Right lung (tissue), 5 donors: ENCODE measurements around the gene AP1S3. TPM values are rescaled to one million over a fixed set of nuclear protein-coding genes. Genes with fewer than 3 reads are reported as not detected.
A peak's percentile ranks its signal among the peaks of the same experiment; 100 is the strongest.
"Not testable (repeated sequence)": the region's sequence is repeated elsewhere in the genome, so short reads cannot be mapped to it uniquely, and the experiment has no call there.

Experiments used
- DNase-seq, 2 donors: peaks; one replicate each; pipeline ENCODE4 v3.0.0-alpha.2; 2013
- polyA plus RNA-seq, 5 donors: library from polyadenylated mRNA; unstranded; fragments of 120-200 nt; gene quantifications; one replicate each; pipeline versions ENCODE4 v1.2.1 to v1.2.3, GENCODE V29; 2013; ENCODE audit warnings: inconsistent platforms in 1 of 5, low replicate concordance in 1 of 5; ENCODE audit not compliant: insufficient read length in 5 of 5, insufficient read depth in 1 of 5

Gene AP1S3
- polyA plus RNA-seq, 5 donors = 3.5 to 6.5 (median 5.0) TPM

GRCh38 chr2:223761746-223762145 lies 75.6 kb downstream of the AP1S3 start:
- DNase-seq = not testable (repeated sequence)

GRCh38 chr2:223760838-223761502 lies 76.4 kb downstream of the AP1S3 start:
- no peak for DNase-seq

DNA sequence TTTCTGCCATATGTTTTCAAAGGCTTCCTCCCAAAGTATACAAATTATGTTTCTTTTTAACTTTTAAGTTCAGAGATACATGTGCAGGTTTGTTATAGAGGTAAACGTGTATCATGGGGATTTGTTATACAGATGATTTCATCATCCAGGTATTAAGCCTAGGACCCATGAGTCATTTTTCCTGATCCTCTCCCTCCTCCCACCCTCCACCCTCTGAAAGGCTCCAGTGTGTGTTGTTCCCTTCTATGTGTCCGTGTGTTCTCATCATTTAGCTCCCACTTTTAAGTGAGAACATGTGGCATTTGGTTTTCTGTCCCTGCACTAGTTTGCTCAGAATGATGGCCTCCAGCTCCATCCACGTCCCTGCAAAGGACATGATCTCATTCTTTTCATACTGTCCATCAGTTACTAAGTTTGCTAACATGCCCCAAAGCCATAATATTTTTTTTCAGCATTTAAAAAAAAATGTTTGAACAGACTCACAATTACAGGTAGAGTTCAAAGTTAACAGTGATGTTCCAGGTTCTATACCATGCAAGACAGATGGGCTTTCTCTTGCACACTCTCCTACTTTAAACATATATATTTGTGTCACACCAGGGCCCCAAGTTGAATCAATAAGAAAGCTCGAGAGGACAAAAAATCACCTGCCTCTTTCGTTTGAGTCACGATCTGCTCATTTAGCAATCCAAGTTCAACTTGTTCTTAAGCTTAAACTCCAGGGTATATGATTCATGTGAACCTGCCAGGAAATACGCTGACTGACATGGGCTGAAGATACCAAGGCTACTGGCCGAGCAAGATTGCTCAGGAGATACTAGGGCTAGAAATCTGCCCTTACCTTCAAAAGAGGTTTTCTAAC lies 77.6 kb downstream of the AP1S3 start:
- DNase-seq = no peak

GRCh38 chr2:223758131-223758840 lies 79.1 kb downstream of the AP1S3 start:
- no peak for DNase-seq

GRCh38 chr2:223753940-223754339 lies 83.4 kb downstream of the AP1S3 start:
- no peak for DNase-seq

- no peak for DNase-seq
Observed at GRCh38 chr2:223751012-223751411, 86.4 kb downstream of the AP1S3 start.

DNA sequence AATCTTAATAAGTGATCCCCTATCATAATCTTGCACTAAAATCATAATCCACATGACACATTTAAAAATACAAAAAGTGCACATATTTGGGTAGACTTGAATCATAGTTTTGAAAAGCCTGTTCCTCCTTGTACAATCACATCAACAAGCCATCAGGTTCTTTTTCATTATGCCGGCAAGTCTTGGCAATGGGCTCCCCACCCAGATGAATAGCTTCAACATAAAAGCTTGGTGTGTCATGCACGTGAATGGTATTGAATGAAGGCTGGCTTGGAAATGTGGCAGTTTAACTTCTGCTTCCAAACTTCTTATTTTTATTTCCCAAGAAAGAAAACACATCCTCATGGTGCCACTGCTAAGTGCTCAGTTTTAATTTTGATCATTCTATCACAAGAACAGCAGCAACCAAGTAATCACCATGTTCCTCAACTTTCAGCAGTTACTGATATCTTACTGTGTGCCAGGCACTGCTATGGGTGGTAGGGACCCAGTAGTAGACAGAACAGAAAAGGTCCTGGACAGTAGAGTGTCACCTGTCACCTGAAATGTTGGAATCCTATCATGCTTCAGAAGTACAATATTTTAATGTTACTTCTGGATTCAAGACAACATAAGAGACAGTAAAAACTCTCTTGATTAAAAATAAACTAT lies 89.9 kb downstream of the AP1S3 start:
- DNase-seq = no peak

DNA sequence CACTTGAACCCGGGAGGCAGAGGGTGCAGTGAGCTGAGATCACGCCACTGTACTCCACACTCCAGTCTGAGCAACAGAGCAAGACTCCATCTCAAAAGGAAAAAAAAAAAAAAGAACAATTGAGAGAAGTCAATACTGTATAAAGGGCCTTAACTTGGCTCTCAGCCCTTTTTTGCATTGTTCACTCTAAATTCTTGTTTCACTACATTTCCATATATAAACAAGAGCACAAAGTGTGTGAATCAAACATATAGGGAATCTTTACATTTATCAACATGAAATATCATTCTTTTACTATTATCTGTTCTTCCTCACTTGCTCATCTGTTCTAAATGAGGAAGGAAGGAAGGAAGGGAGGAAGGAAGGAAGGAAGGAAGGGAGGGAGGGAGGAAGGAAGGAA lies 90.8 kb downstream of the AP1S3 start:
- DNase-seq = no peak

DNA sequence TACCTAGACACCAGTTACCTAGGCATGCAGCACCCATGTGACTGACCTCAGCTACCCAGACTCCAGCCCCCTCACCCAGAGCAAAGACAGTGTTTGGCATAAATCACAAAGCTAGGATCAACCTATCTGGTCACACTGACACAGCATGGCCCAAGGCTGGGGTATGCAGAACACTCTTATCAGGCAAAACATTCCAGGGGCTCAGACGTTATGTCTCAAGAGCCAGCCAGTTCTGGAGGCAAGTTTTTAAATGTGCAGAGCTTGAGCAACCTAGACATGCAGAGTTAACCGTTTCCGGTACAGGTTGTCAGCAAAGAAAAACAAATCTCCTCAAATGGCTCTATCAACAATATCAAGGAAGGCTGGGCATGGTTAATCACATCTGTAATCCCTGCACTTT lies 92.8 kb downstream of the AP1S3 start:
- no peak for DNase-seq

DNA sequence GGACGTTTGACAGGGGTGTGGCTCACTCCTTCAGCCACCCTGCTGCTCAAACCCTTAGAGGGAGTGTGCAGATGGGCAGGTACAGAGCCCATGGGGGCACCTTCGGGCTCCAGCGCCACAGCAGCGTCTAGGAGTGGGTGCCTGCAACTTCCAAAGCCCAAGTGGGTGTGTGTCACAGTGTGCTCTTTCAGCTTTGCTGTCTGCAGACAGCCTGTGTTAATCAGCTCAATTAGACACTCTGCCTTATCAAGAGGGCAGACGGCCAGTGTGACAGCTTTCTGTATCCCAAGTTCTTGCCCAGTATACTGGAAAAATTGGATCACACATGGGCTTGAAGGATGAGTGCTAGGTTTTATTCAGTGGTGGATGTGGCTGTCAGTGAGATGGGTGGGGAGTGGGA lies 96.7 kb downstream of the AP1S3 start:
- no peak for DNase-seq

DNA sequence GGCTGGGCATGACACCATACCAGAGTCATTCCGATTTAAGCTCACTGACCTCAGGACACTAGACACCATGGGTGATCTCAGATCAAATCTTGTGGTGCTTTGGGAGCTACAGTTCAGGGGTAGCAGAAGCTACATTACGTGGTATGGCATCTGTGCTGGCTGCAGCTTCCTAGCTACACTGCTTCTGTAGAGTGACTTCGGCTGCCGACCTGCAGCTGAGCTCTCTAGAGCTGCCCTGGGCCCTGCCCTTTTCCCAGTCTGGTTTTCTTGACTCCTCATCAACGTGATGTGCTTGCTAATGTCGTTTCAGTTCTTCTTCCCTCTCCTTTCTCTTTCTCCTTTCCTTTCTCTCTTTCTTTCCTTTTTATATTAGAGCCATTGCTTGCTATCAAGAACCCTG lies 100.2 kb downstream of the AP1S3 start:
- DNase-seq = no peak

GRCh38 chr2:223736488-223736887 lies 100.9 kb downstream of the AP1S3 start:
- no peak for DNase-seq

- DNase-seq = no peak
Observed at GRCh38 chr2:223735659-223736244, 101.6 kb downstream of the AP1S3 start.

GRCh38 chr2:223735035-223735640 lies 102.2 kb downstream of the AP1S3 start:
- no peak for DNase-seq

GRCh38 chr2:223734346-223734745 lies 103.0 kb downstream of the AP1S3 start:
- no peak for DNase-seq

GRCh38 chr2:223732346-223732745 lies 105.0 kb downstream of the AP1S3 start:
- DNase-seq = no peak

GRCh38 chr2:223731503-223731902 lies 105.9 kb downstream of the AP1S3 start:
- DNase-seq = no peak

GRCh38 chr2:223729781-223730180 lies 107.6 kb downstream of the AP1S3 start:
- no peak for DNase-seq

DNA sequence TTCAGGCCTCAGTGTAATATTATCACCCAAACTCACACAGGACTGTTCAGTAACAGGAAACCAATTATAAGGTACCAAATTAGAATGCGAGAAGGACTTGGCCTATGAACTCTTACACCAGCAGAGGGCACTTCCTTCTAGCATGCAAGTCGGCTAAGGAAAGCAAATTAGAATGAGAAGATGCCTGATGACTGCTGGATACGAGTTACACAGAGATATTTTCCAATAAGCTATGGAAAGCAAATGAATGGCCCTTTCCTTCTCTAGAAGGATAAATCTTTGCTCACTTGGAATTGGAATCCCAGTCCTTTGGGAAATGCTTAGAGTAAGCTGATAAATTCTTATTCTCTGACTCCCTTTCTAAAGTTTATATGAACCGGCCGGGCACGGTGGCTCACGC lies 109.8 kb downstream of the AP1S3 start:
- DNase-seq = peak in 1 of 2 donors; percentile 18

DNA sequence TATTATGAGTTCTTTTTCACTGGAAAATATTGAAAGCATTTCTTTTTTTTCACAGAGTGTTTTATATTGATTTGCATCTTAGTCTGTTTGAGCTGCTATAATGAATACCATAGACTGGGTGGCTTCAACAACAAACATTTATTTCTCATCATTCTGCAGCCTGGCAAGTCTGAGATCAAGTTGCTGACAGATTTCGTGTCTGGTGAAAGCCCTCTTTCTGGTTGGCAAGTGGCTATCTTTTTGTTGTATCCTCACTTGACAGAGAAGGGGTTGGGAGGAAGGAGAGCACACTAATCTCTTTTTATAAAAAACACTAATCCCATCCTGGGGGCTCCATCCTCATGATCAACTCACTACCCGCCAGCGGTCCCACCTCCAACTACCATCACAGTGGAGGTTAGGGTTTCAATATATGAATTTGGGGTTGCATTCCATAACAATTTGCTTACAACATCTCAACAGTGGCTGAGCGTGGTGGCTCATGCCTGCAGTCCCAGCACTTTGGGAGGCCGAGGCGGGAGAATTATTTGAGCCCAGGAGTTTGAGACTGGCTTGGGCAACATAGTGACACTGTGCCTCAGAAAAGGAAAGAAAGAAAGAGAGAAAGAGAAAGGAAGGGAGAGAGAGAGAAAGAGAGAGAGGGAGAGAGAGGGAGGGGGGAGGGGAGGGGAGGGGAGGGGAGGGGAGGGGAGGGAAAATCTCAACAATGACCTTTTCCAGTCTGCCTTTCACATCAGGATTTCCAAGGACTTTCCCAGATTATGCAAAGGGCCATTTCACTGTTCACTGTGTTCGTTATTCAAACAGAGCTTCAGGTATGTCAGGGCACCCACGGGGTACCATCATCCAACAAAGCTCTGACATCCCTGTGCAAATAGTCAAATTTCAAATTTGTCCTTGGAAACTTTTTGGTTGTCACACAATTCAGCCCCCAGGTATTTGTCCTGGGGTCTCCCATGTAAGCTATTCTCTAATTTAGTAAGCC lies 111.1 kb downstream of the AP1S3 start:
- no peak for DNase-seq
